Keratinocyte (primary cell): ENCODE data around the gene ARMH3.

Experiments used
- EZH2 ChIP-seq: IDR thresholded peaks from one replicate; pipeline ENCODE4 v1.6.1; 2012; ENCODE audit warnings: inconsistent platforms, mild to moderate bottlenecking, low read length, moderate library complexity
- TF ChIP-seq, protein P1 (sequence below), 3 experiments: IDR thresholded peaks in 1 of 3; conservative IDR thresholded peaks in 1 of 3; optimal IDR thresholded peaks in 1 of 3; 2 replicates in 2 of 3; 3 replicates in 1 of 3; pipeline versions ENCODE3 to v1.5.1; 2011; ENCODE audit warnings: low read length in 3 of 3, mild to moderate bottlenecking in 3 of 3, moderate library complexity in 2 of 3, control low read depth in 1 of 3, inconsistent platforms in 1 of 3; ENCODE audit not compliant: insufficient read depth in 2 of 3; ENCODE audit errors: extremely low read depth in 1 of 3

DNA sequence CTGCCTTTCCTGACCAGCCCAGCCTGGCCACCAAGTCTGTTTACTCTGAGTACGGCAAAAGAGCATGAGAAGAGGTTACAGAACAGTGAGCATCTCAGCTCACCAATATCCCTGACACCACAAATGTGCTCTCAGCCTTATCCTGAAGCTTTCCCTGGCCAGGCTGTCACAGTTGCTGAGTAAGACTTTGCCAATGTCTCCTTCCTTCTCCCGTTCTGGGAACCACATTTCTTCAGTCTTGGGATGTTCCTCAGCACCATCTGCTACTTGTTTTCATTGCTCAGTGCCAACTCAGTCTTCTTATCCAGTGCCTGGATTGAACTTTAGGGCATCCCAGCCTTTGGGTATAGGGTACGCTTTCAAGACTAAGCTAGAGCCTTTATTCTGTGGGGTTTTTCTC, 205.2 kb downstream of the ARMH3 start:
- no peak for TF ChIP-seq EZH2
- TF ChIP-seq, protein P1, sequence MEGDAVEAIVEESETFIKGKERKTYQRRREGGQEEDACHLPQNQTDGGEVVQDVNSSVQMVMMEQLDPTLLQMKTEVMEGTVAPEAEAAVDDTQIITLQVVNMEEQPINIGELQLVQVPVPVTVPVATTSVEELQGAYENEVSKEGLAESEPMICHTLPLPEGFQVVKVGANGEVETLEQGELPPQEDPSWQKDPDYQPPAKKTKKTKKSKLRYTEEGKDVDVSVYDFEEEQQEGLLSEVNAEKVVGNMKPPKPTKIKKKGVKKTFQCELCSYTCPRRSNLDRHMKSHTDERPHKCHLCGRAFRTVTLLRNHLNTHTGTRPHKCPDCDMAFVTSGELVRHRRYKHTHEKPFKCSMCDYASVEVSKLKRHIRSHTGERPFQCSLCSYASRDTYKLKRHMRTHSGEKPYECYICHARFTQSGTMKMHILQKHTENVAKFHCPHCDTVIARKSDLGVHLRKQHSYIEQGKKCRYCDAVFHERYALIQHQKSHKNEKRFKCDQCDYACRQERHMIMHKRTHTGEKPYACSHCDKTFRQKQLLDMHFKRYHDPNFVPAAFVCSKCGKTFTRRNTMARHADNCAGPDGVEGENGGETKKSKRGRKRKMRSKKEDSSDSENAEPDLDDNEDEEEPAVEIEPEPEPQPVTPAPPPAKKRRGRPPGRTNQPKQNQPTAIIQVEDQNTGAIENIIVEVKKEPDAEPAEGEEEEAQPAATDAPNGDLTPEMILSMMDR (optimal IDR thresholded peaks at IDR 0.05 in 1 of 3, IDR thresholded peaks at IDR 0.05 in 1 of 3, conservative IDR thresholded peaks at IDR 0.05 in 1 of 3; ENCODE audit: extremely low read depth in 1 of 3, insufficient read depth in 2 of 3, low read length in 3 of 3): no peak
